Cardiac muscle cell (in vitro differentiated cells and primary cell): ENCODE results near the gene ATP6V1A. TPM values are rescaled to one million over a fixed set of nuclear protein-coding genes. Genes with fewer than 3 reads are reported as not detected.

ENCODE experiments used
- DNase-seq, 2 donors: peaks; one replicate each; pipeline versions ENCODE4 v3.0.0 to v3.0.0-alpha.2; 2010 to 2017; ENCODE audit warnings: low read depth in 1 of 2, low spot score in 1 of 2
- H3K27ac ChIP-seq: fragments of 200-600 bp; sonication (generic); 2 replicates; pipeline ENCODE4 v1.5.1; 2016
- H3K27me3 ChIP-seq: fragments of 200-600 bp; sonication (generic); 2 replicates; pipeline ENCODE4 v1.6.0; 2016; ENCODE audit warnings: control low read depth
- H3K36me3 ChIP-seq: fragments of 200-600 bp; sonication (generic); 2 replicates; pipeline ENCODE4 v1.5.1; 2016; ENCODE audit warnings: control low read depth
- H3K4me1 ChIP-seq: fragments of 200-600 bp; sonication (generic); 2 replicates; pipeline ENCODE4 v1.8.1; 2017; ENCODE audit warnings: low read depth, mild to moderate bottlenecking, mixed run types
- H3K4me3 ChIP-seq: fragments of 200-600 bp; sonication (generic); 2 replicates; pipeline ENCODE4 v1.5.1; 2016; ENCODE audit warnings: mild to moderate bottlenecking
- H3K9me3 ChIP-seq: fragments of 200-600 bp; sonication (generic); 2 replicates; pipeline ENCODE4 v1.5.1; 2017; ENCODE audit warnings: low read depth, mild to moderate bottlenecking, control low read depth
- CTCF ChIP-seq: IDR thresholded peaks from 2 replicates; pipeline ENCODE4 v1.5.1; 2012; ENCODE audit warnings: low read depth, mild to moderate bottlenecking, low read length
- polyA plus RNA-seq: library from polyadenylated mRNA; unstranded; fragments of >200 nt; fragmentation: Nextera tagmentation; extraction: Ambion mirVana; gene quantifications from 2 replicates; pipeline ENCODE4 v1.2.1, GENCODE V29; 2016
- total RNA-seq: library from RNA; depleted of rRNA; stranded (reverse); fragments of >200 nt; gene quantifications from 2 replicates; pipeline ENCODE4 v1.2.3, GENCODE V29; 2016

Gene ATP6V1A
- total RNA-seq (27.6 and 33.0 TPM in 2 replicates), polyA plus RNA-seq (41.3 and 51.2 TPM in 2 replicates)

GRCh38 chr3:113746548-113747282 lies at the start of gene ATP6V1A:
Gene ATP6V1A, plus strand, starts transcription at chr3:113747035. Its CDS starts 31,719 bp downstream, at chr3:113778754.
- H3K4me1 ChIP-seq: peaks cover 18% of the 10 kb centered on the region
- H3K9me3 ChIP-seq: no peaks in the 10 kb centered on the region
- no peaks in the 10 kb centered on the region for H3K27me3 ChIP-seq
- no peaks in the 10 kb centered on the region for H3K36me3 ChIP-seq
- H3K27ac ChIP-seq: peak within 1 kb of the TSS; percentile 99
- H3K4me3 ChIP-seq: peak within 1 kb of the TSS; percentile 90
- peak; percentile 97 for DNase-seq
- no peak for TF ChIP-seq CTCF

GRCh38 chr3:113697500-113698090 lies 49.2 kb upstream of the ATP6V1A start:
- Histone ChIP-seq H3K27ac (peak overlapping the region; percentile 91), H3K36me3 (no peaks in the 10 kb centered on the region), H3K4me3 (peak overlapping the region; percentile 80), H3K9me3 (no peaks in the 10 kb centered on the region), H3K4me1 (peaks cover 10% of the 10 kb centered on the region), H3K27me3 (no peaks in the 10 kb centered on the region)
- no peak for TF ChIP-seq CTCF
- peak in 1 of 2 donors; percentile 25 for DNase-seq

- Histone ChIP-seq H3K4me3 (no peak overlapping the region), H3K27me3 (no peaks in the 10 kb centered on the region), H3K4me1 (peaks cover 10% of the 10 kb centered on the region), H3K27ac (peak overlapping the region; percentile 91), H3K9me3 (no peaks in the 10 kb centered on the region), H3K36me3 (no peaks in the 10 kb centered on the region)
- no peak for TF ChIP-seq CTCF
- DNase-seq: no peak
Measured at GRCh38 chr3:113698213-113698742, 48.6 kb upstream of the ATP6V1A start.

- no peak for TF ChIP-seq CTCF
- Histone ChIP-seq H3K27me3 (no peaks in the 10 kb centered on the region), H3K9me3 (no peaks in the 10 kb centered on the region), H3K27ac (no peak overlapping the region), H3K36me3 (no peaks in the 10 kb centered on the region), H3K4me1 (peaks cover 10% of the 10 kb centered on the region), H3K4me3 (no peak overlapping the region)
- peak in 1 of 2 donors; percentile 35 for DNase-seq
Measured at GRCh38 chr3:113698956-113699355, 47.9 kb upstream of the ATP6V1A start.

- no peaks in the 10 kb centered on the region for H3K27me3 ChIP-seq
- no peak overlapping the region for H3K27ac ChIP-seq
- H3K9me3 ChIP-seq: no peaks in the 10 kb centered on the region
- DNase-seq: no peak
- no peak for TF ChIP-seq CTCF
- no peak overlapping the region for H3K4me3 ChIP-seq
- no peaks in the 10 kb centered on the region for H3K4me1 ChIP-seq
- H3K36me3 ChIP-seq: no peaks in the 10 kb centered on the region
Measured at GRCh38 chr3:113707835-113708234, 39.0 kb upstream of the ATP6V1A start.
